Hippocampal formation (tissue), 2 donors: ENCODE measurements around the gene EDEM2.
A peak's percentile ranks its signal among the peaks of the same experiment; 100 is the strongest.
"Not testable (repeated sequence)": the region's sequence is repeated elsewhere in the genome, so short reads cannot be mapped to it uniquely, and the experiment has no call there.

ENCODE experiments used
- DNase-seq, 2 donors: peaks; one replicate each; lab custom pipeline; 2025; lab: John Stamatoyannopoulos, UW

EDEM2 gene

GRCh38 chr20:35168701-35169409 lies 21.7 kb upstream of the EDEM2 start:
- not testable (repeated sequence) for DNase-seq

- DNase-seq: no peak
Measured at GRCh38 chr20:35167787-35168186, 20.7 kb upstream of the EDEM2 start.

DNA sequence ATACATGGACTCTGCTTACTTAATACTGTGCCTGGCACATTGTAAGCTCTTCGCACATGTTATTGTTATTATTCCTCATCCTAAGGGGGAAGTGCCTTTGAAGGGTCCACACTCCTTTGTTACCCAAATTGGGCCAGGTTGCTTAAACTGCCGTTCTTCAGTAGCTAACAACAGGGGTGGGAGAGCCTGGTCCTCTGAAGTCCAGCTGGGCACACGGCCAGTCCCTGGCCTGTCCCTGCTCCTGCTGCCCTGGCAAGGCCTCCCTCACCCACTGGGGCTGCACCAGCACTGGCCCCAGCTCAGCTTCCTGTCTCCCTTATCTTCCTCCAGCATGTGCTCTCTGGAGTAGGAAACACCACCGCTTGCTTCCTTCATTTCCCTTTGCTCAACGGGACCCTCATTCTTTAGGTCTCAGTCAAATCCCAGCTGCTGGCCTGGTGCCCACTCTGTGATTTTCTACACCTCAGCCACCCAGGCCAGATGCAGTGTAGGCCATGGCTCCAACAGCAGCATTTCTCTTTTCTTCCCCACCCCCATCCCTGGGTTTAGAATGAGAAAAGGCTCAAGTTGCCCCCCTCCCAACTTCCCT lies 19.2 kb upstream of the EDEM2 start:
- DNase-seq: no peak

- no peak for DNase-seq
Measured at GRCh38 chr20:35165221-35166185, 18.4 kb upstream of the EDEM2 start.

GRCh38 chr20:35164531-35164930 lies 17.4 kb upstream of the EDEM2 start:
- DNase-seq: not testable (repeated sequence)

GRCh38 chr20:35160341-35160740 lies 13.2 kb upstream of the EDEM2 start:
- DNase-seq: not testable (repeated sequence)

- DNase-seq: no peak
Measured at GRCh38 chr20:35156978-35157377, 9.8 kb upstream of the EDEM2 start.

DNA sequence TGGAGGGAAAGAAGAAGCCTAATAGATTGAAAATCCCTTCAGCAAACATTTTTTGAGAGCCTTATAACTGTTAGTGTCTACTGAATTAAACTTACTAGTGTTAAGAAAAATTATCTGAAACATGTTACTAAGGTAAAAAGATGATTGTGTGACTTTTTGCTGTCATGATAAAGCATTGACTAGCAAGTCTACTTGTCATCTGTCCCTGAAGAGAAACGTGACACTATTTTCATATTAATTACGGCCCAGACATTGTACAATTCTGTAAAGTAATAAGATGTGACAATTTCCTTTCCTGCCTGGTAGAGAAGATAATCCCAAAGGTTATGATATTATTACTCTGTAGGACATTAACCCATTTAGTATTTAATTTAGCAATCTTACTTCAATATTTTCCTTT lies 8.8 kb upstream of the EDEM2 start:
- DNase-seq: no peak

- no peak for DNase-seq
Measured at GRCh38 chr20:35151736-35152135, 4.6 kb upstream of the EDEM2 start.

DNA sequence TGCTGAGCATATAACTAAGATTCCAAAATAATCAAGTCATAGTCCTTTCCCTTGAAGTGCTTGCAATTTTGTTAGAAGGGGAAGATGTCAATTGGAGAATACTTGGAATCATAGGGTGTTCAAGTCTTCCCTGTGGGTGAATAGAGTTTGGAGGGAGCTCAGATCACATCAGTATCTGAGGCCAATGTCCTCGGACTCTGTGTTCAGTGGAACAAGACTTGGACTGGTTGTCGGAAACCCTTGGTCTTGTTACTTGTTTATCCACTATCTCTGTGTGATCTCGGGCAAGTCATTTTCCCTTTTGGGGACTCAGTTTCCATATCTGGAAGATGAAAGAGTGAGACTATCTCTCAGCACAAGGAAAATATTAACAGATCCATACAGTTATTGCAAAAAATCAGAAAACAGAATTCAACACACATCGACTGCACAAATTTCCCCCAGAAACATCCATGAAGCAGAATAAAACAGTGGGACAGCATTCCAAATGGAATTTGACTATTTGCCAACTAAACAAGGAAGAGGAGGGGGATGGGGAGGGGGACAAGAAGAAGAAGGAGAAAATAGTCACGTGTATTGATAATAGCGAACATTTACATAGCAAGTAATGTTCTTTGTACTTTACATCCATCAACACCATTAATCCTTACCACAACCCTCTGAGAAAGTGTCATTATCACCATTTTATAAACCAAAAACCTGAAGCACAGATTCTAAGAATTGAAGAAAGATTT lies 3.9 kb upstream of the EDEM2 start:
- DNase-seq: no peak

DNA sequence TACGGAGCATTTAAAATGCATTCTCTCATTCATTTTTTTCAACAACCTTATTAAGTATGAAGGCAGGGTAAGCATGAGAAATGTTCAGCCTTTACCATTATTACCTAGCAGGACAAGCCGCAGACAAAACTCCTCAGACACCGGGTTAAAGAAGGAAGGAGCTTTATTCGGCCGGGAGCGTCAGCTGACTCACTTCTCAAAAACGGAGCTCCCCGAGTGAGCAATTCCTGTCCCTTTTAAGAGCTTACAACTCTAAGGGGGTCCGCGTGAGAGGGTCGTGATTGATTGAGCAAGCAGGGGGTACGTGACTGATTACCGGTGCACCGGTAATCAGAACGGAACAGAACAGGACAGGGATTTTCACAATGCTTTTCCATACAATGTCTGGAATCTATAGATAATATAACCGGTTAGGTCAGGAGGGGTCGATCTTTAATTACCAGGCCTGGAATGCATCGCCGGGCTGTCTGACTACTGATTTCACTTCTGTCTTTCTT lies 487 bp upstream of the EDEM2 start:
- DNase-seq: not testable (repeated sequence)

DNA sequence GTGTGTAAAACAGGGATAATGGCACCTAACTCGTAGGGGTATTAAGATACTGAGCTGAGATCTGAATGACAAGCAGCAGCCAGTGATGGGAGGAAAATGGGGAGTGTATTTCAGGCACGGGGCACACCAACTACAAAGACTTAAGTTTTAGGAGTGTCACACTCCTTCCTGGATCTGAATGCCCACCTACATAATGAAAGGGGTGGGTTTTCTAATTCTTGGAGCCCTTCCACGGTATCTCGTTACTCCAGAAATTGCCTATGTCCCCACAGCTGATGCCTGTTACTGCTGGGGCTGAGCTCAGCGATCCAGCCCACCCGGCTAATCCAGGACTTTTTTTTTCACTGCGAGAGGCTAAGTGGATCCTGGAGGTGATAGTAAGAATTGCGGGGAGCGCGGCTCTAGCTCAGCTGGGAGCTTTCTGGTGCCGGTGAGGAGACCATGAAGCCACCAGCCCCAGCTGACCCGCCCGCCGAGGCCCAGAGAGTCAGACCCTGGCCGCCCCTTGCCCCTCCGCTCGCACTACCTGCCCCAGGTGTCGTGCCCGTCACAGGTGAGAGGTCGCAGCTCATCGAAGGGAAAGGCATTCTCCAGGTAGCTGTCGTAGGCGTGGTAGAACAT lies 727 bp downstream of the EDEM2 start:
- DNase-seq: no peak

DNA sequence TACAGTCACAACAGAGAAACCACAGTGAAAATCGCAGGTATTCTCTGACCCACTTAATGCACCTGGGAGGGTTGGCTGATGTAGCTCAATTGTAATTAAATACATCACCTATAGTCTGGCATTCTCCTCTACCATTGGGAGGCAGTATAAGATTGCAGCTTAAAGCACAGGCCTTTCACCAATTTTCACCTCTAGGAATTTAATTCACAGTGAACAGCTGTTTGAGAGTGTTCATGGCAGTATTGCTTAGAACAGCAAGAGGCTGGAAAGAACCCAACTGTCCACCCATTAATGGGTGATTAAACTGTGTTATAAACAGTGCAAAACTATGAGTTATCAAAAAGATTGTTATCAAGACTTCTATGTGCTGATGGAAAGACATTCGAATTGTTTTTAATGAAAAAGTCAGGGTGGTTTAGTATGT lies 2.0 kb downstream of the EDEM2 start:
- DNase-seq: peak in 1 of 2 donors; percentile 14

DNA sequence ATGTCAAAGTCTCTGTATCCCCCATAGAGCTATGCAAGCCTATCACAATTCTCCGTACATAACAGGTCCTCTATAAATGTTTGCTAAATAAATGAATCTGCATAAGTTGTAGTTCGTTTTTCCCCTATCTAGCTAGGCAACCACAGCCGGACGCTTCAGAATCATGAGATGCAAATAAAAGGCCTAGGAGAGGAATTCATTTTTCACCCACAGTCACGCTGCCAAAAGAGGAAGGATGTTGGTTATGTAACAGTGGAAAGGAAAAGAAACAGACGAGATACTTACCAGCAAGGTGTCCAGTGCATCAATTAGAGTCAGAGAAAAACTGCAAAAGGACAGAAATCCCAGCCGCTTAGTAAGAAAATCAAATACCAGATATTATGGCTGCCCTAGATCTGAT lies 2.4 kb downstream of the EDEM2 start:
- DNase-seq: no peak

GRCh38 chr20:35135867-35136586 lies 11.1 kb downstream of the EDEM2 start:
- no peak for DNase-seq

DNA sequence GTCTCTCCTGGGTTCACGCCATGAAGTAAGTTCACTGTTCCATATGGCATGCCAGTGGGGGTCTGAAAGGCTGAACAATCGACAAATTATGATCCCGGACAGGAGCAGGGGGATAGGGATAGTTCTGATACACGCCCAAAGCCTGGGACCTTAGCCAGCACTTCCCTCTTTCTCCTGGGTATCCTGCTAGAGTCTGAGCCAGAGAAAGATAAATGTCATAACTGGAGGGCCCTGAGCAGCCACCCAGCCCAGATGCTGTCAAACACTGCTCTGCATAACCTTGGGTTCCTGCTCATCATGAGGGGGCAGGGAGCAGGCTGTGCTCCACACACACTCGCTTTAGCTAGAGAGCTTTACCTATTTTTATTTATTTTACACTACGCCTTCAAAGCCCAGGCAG lies 12.3 kb downstream of the EDEM2 start:
- DNase-seq: no peak

DNA sequence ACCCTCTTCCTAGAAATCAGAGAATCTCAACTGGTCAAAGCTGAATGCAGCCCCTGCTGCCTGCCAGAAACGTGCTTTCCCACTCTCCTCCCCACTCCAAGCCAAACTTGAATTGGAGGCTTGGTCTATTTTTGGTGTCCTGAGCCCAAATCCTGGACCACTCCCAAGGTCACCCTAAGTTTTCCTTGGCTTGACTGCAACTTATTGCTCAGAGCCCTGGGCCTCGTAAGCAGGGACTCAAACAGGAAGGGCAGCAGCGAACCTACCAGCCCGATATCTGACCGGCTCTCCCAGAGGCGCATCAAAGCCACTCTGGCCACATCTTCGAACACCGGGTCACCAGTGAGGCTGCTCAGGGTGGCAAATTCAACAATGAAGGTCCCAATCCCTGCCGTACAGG lies 12.7 kb downstream of the EDEM2 start:
- no peak for DNase-seq

GRCh38 chr20:35133735-35134134 lies 13.4 kb downstream of the EDEM2 start:
- no peak for DNase-seq

DNA sequence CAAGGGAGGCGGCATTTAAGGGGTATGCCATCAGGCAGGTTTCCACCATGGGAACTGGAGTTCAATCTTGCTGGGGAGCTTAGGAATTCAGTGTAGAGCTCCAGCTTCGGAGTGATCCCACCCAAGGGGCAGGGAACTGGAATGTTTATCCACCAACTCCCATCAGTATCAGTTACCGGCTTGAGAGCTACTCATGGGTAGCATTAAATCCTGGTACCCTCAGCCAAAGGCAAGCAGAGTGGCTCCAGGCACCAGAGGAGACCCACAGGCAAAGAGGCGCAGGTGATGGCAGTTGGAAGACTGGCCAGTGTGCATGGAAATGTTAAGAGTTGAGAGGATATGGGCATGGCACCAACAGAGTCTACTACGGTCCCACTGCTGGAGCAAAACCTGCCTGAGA lies 14.1 kb downstream of the EDEM2 start:
- DNase-seq: no peak

DNA sequence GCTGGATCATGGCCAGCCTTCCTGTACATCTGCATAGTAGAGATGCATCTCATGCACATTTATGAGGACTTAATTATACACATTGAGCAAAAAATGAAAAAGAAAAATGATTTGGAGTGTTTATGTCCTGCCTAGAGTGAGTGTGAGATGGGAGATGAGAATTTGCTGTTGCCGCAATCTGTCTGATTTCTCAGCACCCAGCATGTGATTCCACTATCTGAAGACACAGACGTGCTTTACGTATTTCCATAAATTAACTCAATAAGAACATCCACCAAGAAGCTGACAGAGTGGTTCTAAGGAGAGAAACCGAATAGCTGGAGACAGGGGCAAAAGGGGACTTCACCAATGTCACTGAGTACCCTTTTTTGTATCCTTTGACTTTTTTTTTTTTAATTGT lies 15.2 kb downstream of the EDEM2 start:
- DNase-seq: no peak

GRCh38 chr20:35129647-35130069 lies 17.5 kb downstream of the EDEM2 start:
- no peak for DNase-seq
